ENCODE measurements around the gene NFATC2. TPM values are rescaled to one million over a fixed set of nuclear protein-coding genes. Genes with fewer than 3 reads are reported as not detected.

NFATC2 gene
- total RNA-seq, 4 donors from 2014 or later: 5.3 to 22.5 (median 11.5) TPM

DNA sequence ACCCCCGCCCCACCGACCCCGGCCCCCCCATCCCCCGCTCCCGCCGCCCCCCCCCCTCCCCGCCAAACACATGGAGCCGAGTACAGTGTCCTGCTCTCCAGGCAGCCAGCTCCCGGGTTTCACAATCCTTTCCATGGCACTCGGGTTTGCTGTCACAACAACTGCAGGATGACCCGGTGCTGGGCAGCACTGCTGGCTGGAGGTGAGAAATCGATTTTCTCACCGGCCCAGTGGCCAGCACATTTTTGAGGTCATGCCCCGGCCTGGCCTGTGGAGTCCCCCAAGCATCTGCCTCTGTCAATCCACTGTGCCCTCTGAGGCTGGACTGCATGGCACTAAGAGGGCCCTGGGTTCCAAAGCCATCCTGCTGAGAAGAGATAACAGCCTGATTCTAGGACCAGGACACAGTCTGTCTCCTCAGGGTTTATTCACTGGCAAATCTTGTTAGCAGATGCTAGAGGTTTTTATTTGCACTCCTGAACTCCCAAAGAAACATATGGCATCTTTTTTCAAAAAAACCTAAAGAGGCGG is 129.5 kb downstream of the NFATC2 start:
- 68% methylated on average over 14 of the region's 15 CpGs; no CpG with 5 or more reads in 1 of the 2 donors for WGBS, 2 donors (ENCODE audit: low coverage in 1 of 2)
- Histone ChIP-seq H3K4me1 (peaks cover 8 to 31% (median 14%) of the 10 kb centered on the region in 4 donors), H3K27me3 (no peaks in the 10 kb centered on the region), H3K4me3 (no peak overlapping the region), H3K27ac (peak overlapping the region; percentile 36 to 68 (median 56)), H3K9me3 (no peaks in the 10 kb centered on the region), H3K36me3 (peaks cover 0 to 4% (median 0%) of the 10 kb centered on the region in 4 donors)
- in situ Hi-C loops (cut with MboI; ENCODE audit: low pct_ligation_motif_present in 1 of 4, low pct_unique_long_range_greater_than_20kb in 1 of 4, low sequenced_read_pairs in 3 of 4): no loop called here
- TF ChIP-seq POLR2A (IDR thresholded peaks at IDR 0.05) (no peak), EP300 (IDR thresholded peaks at IDR 0.05; ENCODE audit: low read depth) (no peak), POLR2AphosphoS5 (IDR thresholded peaks at IDR 0.05) (no peak)
- TF ChIP-seq, protein P1, sequence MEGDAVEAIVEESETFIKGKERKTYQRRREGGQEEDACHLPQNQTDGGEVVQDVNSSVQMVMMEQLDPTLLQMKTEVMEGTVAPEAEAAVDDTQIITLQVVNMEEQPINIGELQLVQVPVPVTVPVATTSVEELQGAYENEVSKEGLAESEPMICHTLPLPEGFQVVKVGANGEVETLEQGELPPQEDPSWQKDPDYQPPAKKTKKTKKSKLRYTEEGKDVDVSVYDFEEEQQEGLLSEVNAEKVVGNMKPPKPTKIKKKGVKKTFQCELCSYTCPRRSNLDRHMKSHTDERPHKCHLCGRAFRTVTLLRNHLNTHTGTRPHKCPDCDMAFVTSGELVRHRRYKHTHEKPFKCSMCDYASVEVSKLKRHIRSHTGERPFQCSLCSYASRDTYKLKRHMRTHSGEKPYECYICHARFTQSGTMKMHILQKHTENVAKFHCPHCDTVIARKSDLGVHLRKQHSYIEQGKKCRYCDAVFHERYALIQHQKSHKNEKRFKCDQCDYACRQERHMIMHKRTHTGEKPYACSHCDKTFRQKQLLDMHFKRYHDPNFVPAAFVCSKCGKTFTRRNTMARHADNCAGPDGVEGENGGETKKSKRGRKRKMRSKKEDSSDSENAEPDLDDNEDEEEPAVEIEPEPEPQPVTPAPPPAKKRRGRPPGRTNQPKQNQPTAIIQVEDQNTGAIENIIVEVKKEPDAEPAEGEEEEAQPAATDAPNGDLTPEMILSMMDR (IDR thresholded peaks at IDR 0.05): no peak
- no peak for DNase-seq
- intact Hi-C loops (cut with DNase I; ENCODE audit: low total_unique reads): no loop called here

DNA sequence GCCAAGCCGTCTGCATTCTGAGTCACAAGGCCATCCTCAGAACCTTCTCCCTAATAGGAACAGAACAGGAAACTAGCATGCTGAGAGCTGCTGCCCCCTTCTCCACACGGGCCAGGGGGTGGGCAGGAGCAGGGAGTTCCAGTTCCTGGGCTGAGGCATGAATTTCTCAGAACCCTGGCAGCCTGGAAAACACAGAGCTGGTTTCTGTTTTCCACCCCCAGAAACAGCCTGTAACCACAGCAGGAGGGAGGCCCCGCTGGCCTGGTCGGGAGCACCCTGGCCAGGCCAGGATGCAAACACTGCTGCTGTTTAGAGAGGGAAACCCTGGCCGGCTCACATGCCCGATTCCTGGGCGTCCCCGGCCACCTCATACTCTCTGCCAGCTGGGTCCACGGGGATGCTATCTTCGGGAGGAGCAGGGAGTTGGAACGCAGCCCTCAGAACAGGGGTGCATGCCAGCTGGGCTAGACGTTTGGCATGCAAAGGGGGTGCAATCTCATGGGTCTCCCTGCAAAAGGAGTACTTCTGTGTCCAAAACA is 130.1 kb downstream of the NFATC2 start:
- DNase-seq: no peak
- peaks cover 0 to 4% (median 0%) of the 10 kb centered on the region in 4 donors for H3K36me3 ChIP-seq

DNA sequence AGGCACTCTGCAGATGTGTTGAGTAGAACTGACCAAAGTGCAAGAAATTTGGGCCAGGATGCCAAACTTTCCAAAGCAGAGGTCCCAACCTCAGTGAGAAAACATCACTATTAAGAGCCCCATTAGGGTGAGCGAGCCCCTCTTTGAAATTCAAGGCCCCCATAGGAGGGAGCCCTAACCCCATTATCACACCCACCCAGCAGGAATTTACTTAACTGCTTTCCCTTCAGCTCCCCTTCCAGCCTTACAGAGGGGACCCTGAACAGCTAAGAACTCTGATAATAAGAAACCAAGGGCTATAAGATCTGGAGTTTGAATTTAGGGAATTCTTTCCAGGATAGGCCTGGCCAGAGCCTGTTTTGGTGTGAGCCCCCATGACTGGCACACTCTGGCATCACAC is 130.6 kb downstream of the NFATC2 start:
- Histone ChIP-seq H3K27me3 (no peaks in the 10 kb centered on the region), H3K9me3 (no peaks in the 10 kb centered on the region), H3K27ac (peak overlapping the region; percentile 28 to 68 (median 42)), H3K36me3 (peaks cover 0 to 4% (median 0%) of the 10 kb centered on the region in 4 donors), H3K4me3 (no peak overlapping the region), H3K4me1 (peaks cover 8 to 31% (median 14%) of the 10 kb centered on the region in 4 donors)
- in situ Hi-C loops (cut with MboI; ENCODE audit: low pct_ligation_motif_present in 1 of 4, low pct_unique_long_range_greater_than_20kb in 1 of 4, low sequenced_read_pairs in 3 of 4) (no loop called here), intact Hi-C loops (cut with DNase I; ENCODE audit: low total_unique reads) (no loop called here)
- WGBS, 2 donors (ENCODE audit: low coverage in 1 of 2): 93% methylated on average over 1 of the region's 1 CpG; no CpG with 5 or more reads in 1 of the 2 donors
- no peak for DNase-seq
- TF ChIP-seq, protein P1 (IDR thresholded peaks at IDR 0.05): no peak
- TF ChIP-seq POLR2AphosphoS5 (IDR thresholded peaks at IDR 0.05) (no peak), EP300 (IDR thresholded peaks at IDR 0.05; ENCODE audit: low read depth) (no peak), POLR2A (IDR thresholded peaks at IDR 0.05) (no peak)

More for the DNA sequence above, 130.1 kb downstream of the NFATC2 start:
- TF ChIP-seq, protein P1 (IDR thresholded peaks at IDR 0.05): no peak
- no peak for TF ChIP-seq POLR2AphosphoS5 (IDR thresholded peaks at IDR 0.05)
- no peak for TF ChIP-seq EP300 (IDR thresholded peaks at IDR 0.05; ENCODE audit: low read depth)
- no peak for TF ChIP-seq POLR2A (IDR thresholded peaks at IDR 0.05)
- Histone ChIP-seq H3K4me3 (no peak overlapping the region), H3K27me3 (no peaks in the 10 kb centered on the region), H3K27ac (peak overlapping the region; percentile 28 to 68 (median 42)), H3K4me1 (peaks cover 8 to 31% (median 14%) of the 10 kb centered on the region in 4 donors), H3K9me3 (no peaks in the 10 kb centered on the region)
- in situ Hi-C loops (cut with MboI; ENCODE audit: low pct_ligation_motif_present in 1 of 4, low pct_unique_long_range_greater_than_20kb in 1 of 4, low sequenced_read_pairs in 3 of 4): no loop called here
- WGBS, 2 donors (ENCODE audit: low coverage in 1 of 2): 51% methylated on average over 12 of the region's 12 CpGs; no CpG with 5 or more reads in 1 of the 2 donors
- intact Hi-C loops (cut with DNase I; ENCODE audit: low total_unique reads): no loop called here

DNA sequence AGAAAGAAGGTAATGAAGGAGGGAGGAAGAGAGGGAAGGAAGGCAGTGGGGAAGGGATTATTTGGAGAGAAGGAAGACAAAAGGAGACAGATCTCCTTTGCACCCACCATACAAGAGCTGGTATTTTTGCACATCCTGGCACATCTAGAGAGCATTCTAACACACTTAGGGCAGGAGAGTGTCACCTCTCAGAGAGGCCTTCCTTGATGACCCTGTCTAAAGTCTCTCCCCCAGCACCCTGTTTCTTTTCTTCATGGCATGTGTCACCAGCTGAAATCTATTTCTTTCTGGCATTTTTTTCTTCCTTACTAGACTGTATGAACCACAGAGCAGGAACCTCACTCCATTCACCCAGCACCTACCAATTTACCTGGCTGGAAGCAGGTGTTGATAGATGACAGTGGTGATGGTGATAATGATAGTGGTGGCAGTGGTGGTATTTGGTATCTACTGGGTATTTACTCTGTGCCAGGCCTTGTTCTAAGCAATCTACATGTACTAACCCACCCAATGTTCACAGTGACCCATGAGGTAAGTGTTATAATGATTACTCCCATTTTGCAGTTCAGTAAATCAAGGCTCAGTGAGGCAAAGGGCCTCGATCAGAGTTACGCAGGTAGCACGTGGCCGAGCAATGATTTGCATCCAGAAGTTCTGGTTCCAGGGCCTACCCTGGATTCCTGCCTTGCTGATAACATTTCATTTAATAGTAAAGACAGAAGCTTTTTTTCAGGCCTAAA is 131.8 kb downstream of the NFATC2 start:
- in situ Hi-C loops (cut with MboI; ENCODE audit: low pct_ligation_motif_present in 1 of 4, low pct_unique_long_range_greater_than_20kb in 1 of 4, low sequenced_read_pairs in 3 of 4) (no loop called here), intact Hi-C loops (cut with DNase I; ENCODE audit: low total_unique reads) (no loop called here)
- WGBS, 2 donors (ENCODE audit: low coverage in 1 of 2): 94 to 95% methylated on average over 4 of the region's 4 CpGs
- no peak overlapping the region for H3K4me3 ChIP-seq
- peaks cover 0 to 4% (median 0%) of the 10 kb centered on the region in 4 donors for H3K36me3 ChIP-seq
- H3K27me3 ChIP-seq: no peaks in the 10 kb centered on the region
- no peak for DNase-seq
- peaks cover 8 to 31% (median 12%) of the 10 kb centered on the region in 4 donors for H3K4me1 ChIP-seq
- no peak for TF ChIP-seq POLR2A (IDR thresholded peaks at IDR 0.05)
- no peak for TF ChIP-seq POLR2AphosphoS5 (IDR thresholded peaks at IDR 0.05)
- TF ChIP-seq EP300 (IDR thresholded peaks at IDR 0.05; ENCODE audit: low read depth): no peak
- TF ChIP-seq, protein P1 (IDR thresholded peaks at IDR 0.05): no peak
- no peaks in the 10 kb centered on the region for H3K9me3 ChIP-seq
- no peak overlapping the region for H3K27ac ChIP-seq
